Pons (tissue), 1 donor: ENCODE data around the gene BICRA.
"Not testable (repeated sequence)": the region's sequence is repeated elsewhere in the genome, so short reads cannot be mapped to it uniquely, and the experiment has no call there.

Source experiments
- DNase-seq: peaks from one replicate; pipeline ENCODE4 v3.0.0-alpha.2; 2016; ENCODE audit warnings: low spot score

Gene BICRA

GRCh38 chr19:47663911-47664771, 55.2 kb downstream of the BICRA start:
- DNase-seq = peak; percentile 68

GRCh38 chr19:47668556-47668955, 59.6 kb downstream of the BICRA start:
- not testable (repeated sequence) for DNase-seq

DNA sequence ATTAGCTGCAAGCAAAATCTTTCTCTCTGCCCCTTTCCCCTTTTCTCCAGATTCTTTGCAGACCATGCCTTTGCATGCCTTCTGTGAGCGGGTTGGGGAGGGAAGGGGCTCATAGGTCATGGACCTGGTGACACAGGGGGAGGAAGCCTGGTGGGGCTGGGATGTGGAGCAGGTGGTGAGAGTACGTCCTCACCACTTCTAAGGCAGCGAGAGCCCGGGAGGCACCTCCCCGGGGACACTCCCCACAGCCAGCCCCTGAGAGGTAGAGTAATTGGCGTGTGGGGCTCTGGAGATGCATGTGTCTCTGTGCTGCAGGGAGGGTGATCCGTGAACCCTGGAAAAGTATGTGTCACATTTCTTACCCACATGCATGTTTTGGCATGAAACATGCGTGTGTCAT, 61.8 kb downstream of the BICRA start:
- DNase-seq = no peak

DNA sequence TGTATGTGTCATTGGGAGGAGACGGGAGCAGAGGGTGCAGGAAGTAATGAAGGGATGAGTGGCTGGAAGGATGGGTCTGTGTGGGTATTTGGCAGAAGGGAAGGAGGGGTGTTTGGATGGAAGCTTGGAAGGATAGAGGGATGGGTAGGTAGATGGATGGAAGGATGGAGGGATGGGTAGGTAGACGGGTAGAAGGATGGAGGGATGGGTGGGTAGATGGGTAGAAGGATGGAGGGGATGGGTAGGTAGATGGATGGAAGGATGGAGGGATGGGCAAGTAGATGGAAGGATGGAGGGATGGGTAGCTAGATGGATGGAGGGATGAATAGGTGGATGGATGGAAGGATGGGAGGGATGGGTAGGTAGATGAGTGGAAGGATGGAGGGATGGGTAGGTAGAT, 62.6 kb downstream of the BICRA start:
- DNase-seq = no peak

GRCh38 chr19:47673426-47673825, 64.5 kb downstream of the BICRA start:
- DNase-seq = no peak

- no peak for DNase-seq
Measured at GRCh38 chr19:47674548-47674947, 65.6 kb downstream of the BICRA start.

GRCh38 chr19:47675271-47675670, 66.3 kb downstream of the BICRA start:
- no peak for DNase-seq

GRCh38 chr19:47675859-47676258, 66.9 kb downstream of the BICRA start:
- no peak for DNase-seq

DNA sequence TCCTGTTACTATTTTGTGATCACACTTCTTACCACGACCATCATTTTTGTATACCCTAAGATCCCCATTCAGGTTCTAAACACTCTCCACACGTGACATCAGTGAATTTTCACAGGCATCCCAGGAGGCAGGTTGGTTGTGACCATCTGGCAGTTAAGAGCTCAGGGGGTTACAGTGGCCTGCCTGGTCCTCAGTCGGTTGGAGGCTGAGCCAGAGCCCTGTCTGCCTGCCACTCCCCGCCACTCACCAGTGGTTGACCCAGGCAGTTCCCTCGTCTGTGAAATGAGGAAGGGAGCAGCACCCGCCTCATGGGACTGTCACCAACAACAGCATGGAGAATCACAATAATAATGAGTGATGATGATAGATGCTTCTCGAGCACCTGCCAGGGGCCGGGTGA, 67.9 kb downstream of the BICRA start:
- DNase-seq = no peak

DNA sequence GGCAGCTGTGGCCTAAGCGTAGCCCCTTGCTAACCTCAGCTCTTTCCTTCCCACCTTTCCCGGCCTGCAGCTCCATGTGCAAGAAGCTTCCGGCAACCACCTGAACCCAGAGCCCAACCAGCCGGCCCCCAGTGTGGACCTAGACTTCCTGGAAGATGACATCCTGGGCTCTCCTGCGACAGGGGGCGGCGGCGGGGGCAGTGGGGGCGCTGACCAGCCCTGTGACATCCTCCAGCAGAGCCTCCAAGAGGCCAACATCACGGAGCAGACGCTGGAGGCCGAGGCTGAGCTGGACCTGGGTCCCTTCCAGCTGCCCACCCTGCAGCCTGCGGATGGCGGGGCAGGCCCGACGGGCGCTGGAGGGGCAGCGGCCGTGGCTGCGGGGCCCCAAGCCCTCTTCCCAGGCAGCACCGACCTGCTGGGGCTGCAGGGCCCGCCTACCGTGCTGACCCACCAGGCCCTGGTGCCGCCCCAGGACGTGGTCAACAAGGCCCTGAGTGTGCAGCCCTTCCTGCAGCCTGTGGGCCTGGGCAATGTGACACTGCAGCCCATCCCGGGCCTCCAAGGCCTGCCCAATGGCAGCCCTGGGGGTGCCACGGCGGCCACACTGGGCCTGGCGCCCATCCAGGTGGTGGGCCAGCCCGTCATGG, 70.4 kb downstream of the BICRA start:
- DNase-seq = no peak

- no peak for DNase-seq
Measured at GRCh38 chr19:47679922-47680857, 71.3 kb downstream of the BICRA start.

GRCh38 chr19:47680858-47681332, 72.0 kb downstream of the BICRA start:
- DNase-seq = no peak

DNA sequence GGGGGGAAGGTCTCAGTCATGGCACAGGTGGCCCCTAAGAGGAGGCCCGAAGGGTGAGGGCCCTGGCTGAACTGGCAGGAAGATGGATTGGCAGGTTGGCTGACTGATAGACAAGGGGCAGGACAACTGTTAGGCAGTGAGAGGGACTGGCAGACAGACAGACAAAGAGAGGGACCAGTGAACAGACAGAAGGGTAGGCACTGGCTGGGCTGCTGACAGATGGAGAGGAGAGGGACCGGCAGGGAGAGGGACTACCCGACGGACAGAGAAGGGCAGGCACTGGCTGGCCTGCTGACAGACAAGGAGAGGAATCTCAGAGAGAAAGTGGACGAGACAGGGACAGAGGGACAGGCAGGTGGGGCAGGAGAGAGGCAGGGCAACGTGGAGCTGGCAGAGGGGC, 72.5 kb downstream of the BICRA start:
- no peak for DNase-seq

DNA sequence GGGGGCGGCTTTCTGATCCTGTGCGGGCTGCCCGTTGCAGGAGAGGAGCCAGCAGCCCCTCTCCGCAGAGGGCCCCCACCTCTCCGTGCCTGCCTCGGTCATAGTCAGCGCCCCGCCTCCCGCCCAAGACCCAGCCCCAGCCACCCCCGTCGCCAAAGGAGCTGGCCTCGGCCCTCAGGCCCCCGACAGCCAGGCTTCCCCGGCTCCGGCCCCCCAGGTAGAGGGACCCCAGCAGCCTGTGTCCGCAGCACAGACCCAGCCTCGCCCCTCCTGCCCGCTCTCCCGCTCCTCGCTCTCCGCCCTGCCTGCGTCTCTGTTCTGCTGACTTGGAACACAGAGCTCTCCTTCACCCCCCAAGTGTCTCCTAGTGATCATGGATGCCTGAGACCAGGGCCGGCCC, 73.0 kb downstream of the BICRA start:
- no peak for DNase-seq

DNA sequence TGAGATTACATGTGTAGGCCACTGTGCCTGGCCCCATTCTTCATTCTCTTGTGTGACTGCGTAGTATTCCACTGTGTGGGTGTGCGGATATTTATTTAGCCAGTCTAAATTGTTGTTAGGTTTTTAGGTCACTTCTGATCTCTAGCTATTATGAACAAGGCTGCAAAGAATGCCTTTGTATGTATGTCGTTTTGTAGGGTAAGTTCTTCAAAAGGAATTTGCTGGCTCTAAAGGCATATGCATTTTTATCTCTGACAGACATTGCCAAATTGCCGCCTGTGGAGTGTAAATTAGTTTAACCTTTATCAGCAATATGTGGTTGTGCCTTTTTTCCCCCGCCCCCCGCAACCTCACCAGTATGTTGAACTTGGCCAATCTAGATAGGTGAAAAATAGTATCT, 74.0 kb downstream of the BICRA start:
- no peak for DNase-seq

GRCh38 chr19:47686679-47687450, 77.9 kb downstream of the BICRA start:
- DNase-seq = no peak

DNA sequence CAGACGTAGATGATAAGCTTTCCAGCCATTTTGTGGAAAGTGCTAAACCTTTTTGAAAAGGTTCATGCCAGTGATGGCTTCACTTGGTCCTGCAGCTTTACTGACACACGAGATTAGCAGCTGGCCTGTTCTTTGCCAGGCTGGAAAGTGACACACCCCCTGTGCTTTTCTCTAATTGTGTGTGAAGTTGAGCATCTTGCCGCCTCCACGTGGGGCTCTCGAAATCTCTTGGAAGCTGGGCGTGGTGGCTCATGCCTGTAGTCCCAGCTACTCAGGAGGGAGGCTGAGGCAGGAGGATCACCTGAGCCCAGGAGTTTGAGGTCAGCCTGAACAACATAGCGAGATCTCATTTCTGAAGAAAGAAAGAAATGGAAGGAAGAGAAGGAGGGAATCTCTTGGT, 79.0 kb downstream of the BICRA start:
- no peak for DNase-seq

DNA sequence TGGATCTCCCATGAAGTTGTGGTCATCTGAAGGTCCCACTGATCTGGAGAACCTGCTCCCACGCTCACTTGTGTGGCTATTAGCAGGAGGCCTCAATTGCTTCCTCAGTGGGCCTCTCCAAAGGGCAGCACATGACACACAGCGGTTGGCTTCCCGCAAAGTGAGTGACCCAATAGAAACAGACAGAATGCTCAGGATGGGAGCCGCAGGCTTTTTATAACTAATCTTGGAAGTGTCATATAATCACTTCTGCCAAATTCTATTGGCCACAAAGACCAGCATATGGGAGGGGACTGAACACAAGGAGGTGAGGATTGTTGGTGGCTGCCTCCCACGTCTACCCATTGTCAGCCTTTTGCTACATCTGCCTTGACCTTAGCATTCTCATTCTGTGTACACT, 82.2 kb downstream of the BICRA start:
- DNase-seq = no peak

DNA sequence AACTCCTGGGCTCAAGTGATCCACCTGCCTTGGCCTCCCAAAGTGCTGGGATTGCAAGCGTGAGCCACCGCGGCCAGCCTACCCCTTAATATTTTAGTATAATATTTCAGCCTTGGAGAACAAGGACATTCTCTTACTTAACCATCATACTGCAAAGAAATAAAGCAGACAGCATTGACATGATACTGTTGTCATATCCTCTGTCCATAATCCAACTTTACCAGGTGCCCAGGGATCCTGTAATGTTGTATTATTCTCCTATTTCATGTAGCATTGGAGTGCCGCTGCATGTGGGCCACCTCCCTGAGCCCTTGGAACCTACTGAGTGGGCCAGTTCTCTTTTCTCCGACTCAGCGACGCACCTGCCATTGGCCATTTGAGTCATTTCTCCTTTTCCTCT, 82.8 kb downstream of the BICRA start:
- no peak for DNase-seq

- DNase-seq = no peak
Measured at GRCh38 chr19:47693489-47693888, 84.6 kb downstream of the BICRA start.

DNA sequence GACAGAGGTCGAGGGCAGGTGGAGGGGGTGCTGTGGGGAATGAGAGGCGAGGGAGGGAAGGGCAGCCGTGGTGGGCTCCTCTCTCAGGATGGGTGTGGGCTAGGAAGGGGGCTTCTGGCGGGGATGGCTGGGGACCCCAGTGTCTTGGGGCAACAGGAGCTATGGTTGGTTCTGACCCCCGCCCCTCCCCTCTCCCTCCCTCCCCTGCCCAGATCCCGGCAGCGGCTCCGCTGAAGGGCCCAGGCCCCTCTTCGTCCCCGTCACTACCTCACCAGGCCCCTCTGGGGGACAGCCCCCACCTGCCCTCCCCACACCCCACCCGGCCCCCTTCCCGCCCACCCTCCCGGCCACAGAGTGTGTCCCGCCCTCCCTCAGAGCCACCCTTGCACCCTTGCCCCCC, 85.0 kb downstream of the BICRA start:
- no peak for DNase-seq
